ENCODE results near the gene MAGEA10. TPM values are rescaled to one million over a fixed set of nuclear protein-coding genes. Genes with fewer than 3 reads are reported as not detected.

The MAGEA10 gene
- total RNA-seq, 1 donor from 2014 or later, result not detected

DNA sequence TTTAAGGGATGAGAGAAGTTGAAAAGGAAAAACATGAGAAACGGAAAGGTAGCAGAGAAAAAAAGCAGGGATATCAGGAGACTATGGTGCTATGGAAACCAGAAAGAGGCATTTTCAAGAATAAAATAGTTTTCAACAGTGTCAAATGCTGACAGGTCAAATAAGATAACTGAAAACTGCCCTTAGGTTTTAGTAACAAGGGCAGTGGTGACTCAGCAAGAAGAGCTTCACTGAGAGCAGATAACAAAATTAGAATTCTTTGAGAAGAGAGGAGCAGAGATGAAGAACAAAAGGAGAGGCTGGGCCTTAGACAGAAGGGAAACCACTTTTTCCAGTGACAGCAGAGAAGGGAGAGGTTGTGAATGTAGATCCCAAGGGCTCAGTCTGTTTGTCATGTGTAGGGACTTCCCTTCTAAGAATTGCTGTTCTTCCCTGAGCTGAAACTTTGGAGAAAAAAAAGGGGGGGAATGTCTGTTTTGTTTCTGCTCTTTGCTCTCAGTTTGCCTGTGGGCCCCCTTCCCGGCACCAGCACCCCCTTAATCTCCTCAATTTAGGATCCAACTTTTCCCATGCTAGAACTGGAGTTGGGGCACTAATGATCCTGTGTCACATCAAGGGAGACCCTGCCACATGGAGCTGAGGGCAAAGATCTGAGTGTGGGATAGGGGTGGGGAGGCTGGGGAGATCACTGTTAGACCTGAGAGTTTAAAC, 26.8 kb upstream of the MAGEA10 start:
- no peak overlapping the region for H3K27ac Mint-ChIP-seq (ENCODE audit: unreplicated experiment)

DNA sequence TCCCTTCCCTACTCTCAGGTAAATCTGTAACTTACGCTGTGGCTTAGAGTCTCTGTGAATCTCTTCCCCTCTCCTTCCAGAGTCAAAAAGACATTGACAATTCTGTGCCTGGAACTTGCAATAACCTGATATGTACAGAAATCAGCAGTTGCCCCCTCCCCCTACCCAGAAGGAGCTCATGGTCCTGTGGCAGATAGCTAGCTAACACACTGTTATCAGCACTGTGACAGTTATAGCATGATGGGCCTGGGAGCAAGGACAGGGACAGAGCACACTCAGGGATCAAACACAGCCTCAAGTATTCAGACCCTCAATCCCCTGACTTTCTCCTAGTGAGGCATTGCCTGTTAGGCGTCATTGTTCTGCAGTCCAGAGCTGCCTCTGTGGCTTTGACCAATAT, 18.7 kb upstream of the MAGEA10 start:
- no peaks in the 10 kb centered on the region for H3K4me1 Mint-ChIP-seq
- no peak for DNase-seq (ENCODE audit: low read depth, low spot score)
- peaks cover 20% of the 10 kb centered on the region for H3K9me3 Mint-ChIP-seq
- TF ChIP-seq, protein P1, sequence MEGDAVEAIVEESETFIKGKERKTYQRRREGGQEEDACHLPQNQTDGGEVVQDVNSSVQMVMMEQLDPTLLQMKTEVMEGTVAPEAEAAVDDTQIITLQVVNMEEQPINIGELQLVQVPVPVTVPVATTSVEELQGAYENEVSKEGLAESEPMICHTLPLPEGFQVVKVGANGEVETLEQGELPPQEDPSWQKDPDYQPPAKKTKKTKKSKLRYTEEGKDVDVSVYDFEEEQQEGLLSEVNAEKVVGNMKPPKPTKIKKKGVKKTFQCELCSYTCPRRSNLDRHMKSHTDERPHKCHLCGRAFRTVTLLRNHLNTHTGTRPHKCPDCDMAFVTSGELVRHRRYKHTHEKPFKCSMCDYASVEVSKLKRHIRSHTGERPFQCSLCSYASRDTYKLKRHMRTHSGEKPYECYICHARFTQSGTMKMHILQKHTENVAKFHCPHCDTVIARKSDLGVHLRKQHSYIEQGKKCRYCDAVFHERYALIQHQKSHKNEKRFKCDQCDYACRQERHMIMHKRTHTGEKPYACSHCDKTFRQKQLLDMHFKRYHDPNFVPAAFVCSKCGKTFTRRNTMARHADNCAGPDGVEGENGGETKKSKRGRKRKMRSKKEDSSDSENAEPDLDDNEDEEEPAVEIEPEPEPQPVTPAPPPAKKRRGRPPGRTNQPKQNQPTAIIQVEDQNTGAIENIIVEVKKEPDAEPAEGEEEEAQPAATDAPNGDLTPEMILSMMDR (conservative IDR thresholded peaks at IDR 0.05), result no peak
- H3K4me3 Mint-ChIP-seq, result no peak overlapping the region
- H3K36me3 Mint-ChIP-seq (ENCODE audit: low read depth), result no peaks in the 10 kb centered on the region
- no peaks in the 10 kb centered on the region for H3K27me3 Mint-ChIP-seq (ENCODE audit: low read depth)
- no peak overlapping the region for H3K27ac Mint-ChIP-seq (ENCODE audit: unreplicated experiment)

More for the DNA sequence above, 26.8 kb upstream of the MAGEA10 start:
- H3K36me3 Mint-ChIP-seq (ENCODE audit: low read depth), result peaks cover 3% of the 10 kb centered on the region
- peaks cover 26% of the 10 kb centered on the region for H3K9me3 Mint-ChIP-seq
- H3K4me1 Mint-ChIP-seq, result no peaks in the 10 kb centered on the region
- no peaks in the 10 kb centered on the region for H3K27me3 Mint-ChIP-seq (ENCODE audit: low read depth)
- no peak overlapping the region for H3K4me3 Mint-ChIP-seq
- DNase-seq (ENCODE audit: low read depth, low spot score), result no peak
- TF ChIP-seq, protein P1 (conservative IDR thresholded peaks at IDR 0.05), result no peak

DNA sequence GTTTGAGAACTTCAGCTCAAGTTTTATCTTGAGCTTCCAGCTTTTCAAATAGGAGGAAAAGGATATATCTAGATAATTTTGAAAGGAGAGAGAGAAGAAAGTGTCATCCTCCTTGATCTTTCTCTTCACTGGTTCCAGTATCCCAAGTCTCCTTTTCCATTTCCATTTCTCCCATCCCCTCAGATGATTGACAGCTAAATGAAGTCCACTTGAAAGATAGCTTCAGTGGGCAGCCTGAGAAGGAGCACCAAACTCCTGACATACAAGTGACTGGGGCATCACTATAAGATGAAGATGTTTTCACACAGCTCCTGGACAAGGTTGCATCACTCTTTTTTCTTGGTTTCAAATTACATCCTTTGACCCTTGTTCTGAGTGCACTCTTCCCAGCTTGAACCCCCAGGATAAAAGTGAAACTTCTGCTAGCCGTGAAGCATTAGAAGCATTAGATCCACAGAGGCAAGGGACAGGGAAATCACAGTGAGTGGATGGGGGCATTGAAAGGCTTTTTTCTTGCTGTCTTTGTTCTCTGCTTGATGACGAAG, 17.5 kb upstream of the MAGEA10 start:
- no peaks in the 10 kb centered on the region for H3K4me1 Mint-ChIP-seq
- H3K4me3 Mint-ChIP-seq, result no peak overlapping the region
- peaks cover 19% of the 10 kb centered on the region for H3K9me3 Mint-ChIP-seq
- no peak for DNase-seq (ENCODE audit: low read depth, low spot score)
- H3K27ac Mint-ChIP-seq (ENCODE audit: unreplicated experiment), result no peak overlapping the region
- no peaks in the 10 kb centered on the region for H3K36me3 Mint-ChIP-seq (ENCODE audit: low read depth)
- TF ChIP-seq, protein P1 (conservative IDR thresholded peaks at IDR 0.05), result no peak
- no peaks in the 10 kb centered on the region for H3K27me3 Mint-ChIP-seq (ENCODE audit: low read depth)

DNA sequence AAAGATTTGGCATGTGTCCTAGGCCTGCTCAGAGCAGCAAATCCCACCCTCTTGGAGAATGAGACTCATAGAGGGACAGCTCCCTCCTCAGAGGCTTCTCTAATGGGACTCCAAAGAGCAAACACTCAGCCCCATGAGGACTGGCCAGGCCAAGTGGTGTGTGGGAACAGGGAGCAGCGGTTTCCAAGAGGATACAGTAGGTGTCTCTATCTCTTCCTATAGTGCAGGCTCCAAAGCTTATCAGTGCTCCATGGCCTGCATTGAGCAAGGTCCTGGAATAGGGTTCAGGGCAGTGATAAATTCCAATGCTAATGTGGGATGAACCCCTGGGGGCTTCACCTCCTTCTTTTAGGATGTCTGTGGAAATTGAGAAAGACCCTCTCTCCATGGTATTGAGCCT, 15.7 kb upstream of the MAGEA10 start:
- TF ChIP-seq, protein P1 (conservative IDR thresholded peaks at IDR 0.05), result no peak
- Mint-ChIP-seq H3K36me3 (ENCODE audit: low read depth) (no peaks in the 10 kb centered on the region), H3K4me1 (no peaks in the 10 kb centered on the region), H3K4me3 (no peak overlapping the region), H3K27me3 (ENCODE audit: low read depth) (no peaks in the 10 kb centered on the region), H3K27ac (ENCODE audit: unreplicated experiment) (no peak overlapping the region), H3K9me3 (peaks cover 21% of the 10 kb centered on the region)
- DNase-seq (ENCODE audit: low read depth, low spot score), result no peak

DNA sequence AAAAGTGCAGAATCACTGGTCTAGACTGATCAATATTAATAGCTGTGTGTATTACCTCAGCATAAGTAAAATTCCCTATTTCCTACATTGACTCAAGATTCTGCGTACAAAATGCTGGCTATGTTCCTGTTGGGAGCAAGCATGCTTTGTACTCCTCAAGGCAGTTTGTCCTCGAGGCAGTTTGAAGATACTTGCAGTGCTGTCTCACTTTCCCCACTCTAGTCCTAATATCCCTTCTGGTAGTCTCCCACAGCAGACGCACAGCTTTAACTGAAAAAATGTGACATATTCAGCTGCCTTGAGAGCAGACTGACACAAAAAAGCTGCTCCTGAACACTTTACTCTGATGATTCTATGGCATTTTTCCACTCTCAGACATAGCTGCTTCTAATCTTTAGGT, 12.9 kb upstream of the MAGEA10 start:
- no peaks in the 10 kb centered on the region for H3K4me1 Mint-ChIP-seq
- TF ChIP-seq, protein P1 (conservative IDR thresholded peaks at IDR 0.05), result no peak
- no peak overlapping the region for H3K27ac Mint-ChIP-seq (ENCODE audit: unreplicated experiment)
- H3K9me3 Mint-ChIP-seq, result peaks cover 19% of the 10 kb centered on the region
- H3K36me3 Mint-ChIP-seq (ENCODE audit: low read depth), result no peaks in the 10 kb centered on the region
- no peak for DNase-seq (ENCODE audit: low read depth, low spot score)
- H3K27me3 Mint-ChIP-seq (ENCODE audit: low read depth), result no peaks in the 10 kb centered on the region
- no peak overlapping the region for H3K4me3 Mint-ChIP-seq
